SKM-1 treated with dmso at 0.1 percent for 144 hours (cell line): ENCODE results near the gene MYH10.

ENCODE experiments used
- DNase-seq: peaks from one replicate; lab custom pipeline; 2025; ENCODE audit not compliant: unreplicated experiment; lab: John Stamatoyannopoulos, UW

The MYH10 gene

DNA sequence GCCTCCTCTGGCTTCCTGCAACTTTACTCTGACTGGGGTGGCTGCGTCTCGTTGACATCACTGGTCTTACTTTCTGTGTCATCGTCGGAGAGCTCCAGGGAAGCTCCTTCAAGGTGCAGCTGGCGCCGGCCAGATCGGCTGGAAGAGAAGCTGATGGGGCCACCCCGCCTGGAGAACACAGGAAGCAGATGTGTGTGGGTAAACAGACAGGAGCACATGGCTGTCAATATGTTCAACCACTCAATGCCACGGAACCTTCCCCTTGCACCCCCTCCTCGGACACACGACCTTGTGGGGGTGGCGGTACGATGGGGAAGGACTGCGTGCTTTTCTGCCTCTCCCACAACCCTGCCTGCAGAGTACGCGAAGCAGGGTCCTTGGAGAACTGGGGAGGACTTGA, 154.7 kb downstream of the MYH10 start:
- DNase-seq = no peak

DNA sequence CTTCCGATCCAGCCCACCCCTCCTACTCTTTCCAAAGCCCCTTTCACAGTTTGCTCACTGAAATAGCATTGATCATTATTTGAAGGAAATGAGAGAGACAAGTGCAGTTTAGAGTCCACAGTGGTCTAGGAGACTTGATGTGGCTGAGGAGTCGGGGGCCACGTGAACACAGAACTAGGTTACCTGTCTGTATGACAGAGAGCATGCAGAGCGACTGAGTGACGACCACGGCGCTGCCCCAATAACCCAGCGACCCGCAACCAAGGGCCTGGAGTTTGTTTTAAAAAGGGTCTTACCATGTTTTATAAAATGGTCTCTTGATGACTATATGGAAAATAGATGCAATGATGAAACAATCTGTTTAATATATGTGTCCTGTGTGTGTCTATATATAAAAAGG, 155.3 kb downstream of the MYH10 start:
- DNase-seq = no peak

DNA sequence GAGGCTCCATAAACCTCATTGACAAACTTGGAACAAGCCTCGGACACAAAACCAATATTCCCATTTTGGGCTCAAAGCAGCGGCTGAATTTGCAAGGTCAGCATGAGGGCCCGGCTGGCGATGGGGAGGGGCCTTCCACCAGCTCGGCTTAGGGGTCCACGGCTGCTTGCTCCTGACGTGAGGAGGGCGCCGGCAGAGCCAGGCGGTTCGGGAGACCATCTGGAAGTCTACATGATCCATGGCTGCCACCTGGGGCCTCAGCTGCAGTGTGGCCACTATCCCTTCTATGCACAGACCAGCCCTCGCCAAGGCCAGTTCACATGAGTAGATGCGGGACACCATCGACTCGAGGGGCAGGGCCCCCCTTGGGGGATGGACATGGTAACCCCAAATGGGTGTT, 155.7 kb downstream of the MYH10 start:
- DNase-seq = no peak

DNA sequence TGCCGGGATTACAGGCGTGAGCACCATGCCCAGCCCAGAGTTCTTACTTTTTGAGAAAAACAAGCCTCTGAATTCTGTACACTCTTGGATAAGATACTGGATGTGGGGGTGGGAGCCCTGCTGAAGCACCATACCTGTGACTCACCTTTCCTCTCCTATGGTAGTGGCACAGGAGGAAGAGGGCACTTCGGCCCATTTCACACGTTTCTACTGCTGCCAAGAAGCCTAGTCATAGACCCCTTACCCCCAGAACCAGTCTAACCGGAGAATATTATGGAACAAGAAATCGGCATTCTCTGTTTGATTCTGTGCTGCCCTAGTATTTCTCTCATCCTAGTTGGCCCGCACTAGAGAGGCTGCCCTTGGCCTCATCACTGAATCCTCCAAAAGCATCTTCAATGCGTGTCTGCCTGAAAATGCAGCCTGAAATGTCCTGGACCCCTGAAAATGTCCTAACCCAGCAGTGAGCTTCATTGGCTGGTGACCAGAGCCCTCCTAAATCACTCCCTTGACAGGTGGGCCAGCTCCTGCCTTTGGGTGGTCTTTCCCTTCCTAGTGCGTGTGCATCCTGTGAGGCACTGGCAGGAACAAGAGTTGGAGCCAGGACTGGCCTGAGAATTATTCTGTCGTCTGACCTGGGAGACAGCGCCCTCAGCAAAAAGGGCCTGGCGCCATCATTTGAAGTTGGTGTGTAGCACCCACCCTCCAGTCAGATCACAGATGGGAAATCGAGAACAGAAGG, 156.9 kb downstream of the MYH10 start:
- DNase-seq = no peak

DNA sequence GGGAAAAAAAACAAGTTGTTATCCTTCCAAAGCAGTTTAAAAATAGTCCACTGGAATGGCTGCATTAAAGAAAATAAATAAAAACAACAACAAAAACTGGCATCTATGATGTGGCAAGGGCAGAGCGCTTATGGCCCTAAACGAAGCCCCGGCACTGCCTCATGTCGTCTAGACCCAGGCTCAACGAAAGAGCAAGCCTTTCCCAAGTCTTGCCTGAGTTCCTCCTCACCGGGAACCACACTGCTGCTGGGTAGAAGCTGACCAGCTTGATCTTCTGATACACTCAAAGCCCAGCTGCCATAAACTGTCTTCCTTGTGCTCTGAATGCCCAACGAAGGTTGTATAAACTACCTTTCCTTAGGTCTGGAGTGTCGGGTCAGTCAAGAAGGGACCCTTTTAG, 157.9 kb downstream of the MYH10 start:
- DNase-seq = no peak

DNA sequence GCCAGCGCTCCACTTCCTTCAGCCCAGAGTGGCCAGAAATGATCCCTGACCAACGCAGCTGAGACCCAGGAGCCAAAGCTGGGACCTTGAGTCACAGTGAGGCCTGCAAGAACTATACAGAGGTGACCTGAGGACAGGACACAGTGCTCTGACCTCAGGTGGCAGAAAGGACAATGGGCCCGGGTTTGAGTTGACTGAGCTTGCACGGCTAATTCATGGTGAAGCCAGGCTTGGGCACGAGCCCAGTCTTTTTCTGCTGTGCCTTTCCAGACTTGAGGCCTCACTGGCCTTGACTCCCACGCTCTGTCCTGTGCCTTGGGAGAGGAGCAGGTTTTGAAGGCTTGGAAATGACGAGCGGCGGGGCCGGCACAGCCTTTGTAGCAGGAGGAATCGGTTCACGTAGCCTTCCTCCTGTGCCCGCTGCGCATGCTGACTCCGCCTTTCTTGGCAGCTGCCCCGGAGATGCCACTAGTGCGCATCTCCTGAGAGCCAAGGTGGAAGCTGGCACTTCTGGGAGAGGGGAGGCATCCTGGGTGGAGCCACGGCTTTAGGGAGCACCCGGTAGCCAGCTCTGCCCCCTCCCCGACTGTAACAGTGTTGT, 160.0 kb downstream of the MYH10 start:
- no peak for DNase-seq

DNA sequence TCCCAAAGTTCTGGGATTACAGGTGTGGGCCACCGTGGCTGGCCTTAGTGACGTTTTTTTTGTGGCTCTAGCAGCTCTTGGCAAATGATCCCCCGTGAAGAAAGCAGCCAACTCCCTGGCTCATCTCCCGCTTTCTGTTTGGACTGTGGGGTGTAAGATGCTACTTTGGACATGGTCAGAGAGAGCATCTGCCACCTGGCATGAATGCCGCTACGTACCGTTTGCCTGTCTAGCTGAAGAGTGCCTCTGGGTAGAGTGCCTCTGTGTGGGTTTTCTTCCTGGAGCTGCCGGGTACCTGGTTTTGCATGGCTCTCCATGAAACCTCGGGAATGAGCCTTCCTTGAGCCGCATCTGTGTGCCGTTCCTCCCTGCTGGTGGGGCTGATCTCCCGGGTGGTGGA, 160.6 kb downstream of the MYH10 start:
- no peak for DNase-seq

DNA sequence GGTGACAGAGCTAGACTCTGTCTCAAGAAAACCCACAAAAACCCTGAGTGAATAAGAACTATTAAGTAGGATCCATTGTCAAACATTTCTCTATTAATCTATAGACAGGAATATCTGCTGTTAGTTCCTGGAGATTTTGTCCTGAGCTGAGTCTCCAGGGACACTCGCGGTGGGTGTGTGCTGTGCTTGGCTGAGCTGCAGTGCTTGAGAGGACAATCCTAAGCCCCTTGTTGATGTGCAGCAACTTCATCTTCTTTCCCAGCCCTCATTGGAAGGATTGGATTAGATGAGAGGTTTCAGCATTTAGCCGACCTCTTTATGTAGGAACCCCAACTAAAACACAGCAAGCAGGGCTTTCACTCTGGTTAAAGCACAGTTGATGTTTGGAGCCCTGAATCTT, 161.5 kb downstream of the MYH10 start:
- no peak for DNase-seq

DNA sequence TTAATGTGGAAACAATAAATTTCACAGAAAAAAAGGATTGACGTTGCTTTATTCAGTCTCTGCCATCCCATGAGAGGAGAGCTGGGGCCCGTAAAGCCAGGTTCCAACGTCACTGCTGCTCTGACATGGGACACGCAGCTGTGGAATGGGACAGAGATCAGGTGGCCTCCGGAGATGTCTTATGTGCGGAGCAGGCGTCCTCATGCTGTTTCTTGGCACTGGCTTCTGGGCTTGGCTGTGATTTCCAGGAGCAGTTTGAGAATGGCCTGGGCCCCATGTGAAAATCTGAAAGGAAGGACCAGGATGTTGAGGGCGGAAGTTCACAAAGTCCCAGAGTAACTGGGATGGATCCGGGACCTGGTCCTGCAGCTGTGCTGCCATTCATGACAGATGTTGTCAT, 162.4 kb downstream of the MYH10 start:
- no peak for DNase-seq

DNA sequence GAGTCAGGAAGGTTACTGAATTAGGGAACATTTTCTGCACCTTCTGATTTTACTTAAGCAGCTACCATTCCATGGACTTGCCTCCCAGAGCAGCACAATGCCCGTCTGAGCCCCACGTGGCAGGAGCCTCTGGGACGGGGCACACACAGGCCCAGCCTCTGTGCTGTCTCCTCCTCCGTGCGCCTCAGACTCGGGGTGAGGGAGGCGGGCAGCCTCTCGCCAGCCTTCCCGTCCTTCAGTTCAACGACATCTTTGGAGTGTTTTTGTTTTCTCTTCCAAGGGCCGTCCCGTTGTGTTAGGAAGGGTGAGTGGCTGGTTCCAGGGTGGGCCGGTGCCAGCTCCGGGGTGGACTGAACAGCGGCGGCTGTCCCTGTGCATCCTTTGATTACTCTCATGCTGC, 163.0 kb downstream of the MYH10 start:
- DNase-seq = no peak

DNA sequence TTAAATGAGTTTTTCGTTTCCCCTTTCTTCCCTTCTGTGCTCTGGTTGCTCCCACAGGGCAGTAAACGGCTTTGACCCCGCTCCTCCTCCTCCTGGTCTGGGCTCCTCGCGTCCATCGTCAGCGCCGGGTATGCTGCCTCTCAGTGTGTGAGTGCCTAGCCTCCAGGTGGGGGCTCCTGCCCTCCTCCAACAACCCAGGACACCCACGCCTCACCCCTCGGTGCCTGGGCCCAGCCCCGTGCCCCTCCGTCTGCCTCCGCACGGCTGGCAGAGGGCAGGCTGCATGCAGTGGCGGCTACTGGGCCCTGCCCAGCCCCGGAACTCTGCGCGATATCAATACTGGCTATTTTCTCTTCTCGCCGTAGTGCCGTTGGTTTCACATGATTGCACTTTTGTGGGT, 163.7 kb downstream of the MYH10 start:
- no peak for DNase-seq

DNA sequence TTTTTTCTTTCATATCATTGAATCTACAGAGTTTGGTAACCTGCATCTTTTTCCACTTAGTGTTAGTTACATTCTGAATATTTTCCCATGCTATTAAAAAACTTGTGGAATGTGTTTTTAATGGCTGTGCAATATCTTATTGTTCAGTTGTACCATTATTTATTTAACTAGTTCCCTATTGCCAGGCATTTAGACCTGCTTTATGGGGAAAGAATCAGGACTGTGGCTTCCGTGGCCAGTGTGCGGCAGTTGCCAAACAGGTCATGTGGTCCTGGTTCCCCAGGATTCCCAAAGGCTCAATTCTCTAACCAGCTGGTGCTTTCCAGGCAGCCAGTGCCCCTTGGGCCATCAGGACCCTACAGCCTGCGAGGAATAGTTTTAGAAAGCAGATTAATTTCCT, 164.1 kb downstream of the MYH10 start:
- DNase-seq = no peak

DNA sequence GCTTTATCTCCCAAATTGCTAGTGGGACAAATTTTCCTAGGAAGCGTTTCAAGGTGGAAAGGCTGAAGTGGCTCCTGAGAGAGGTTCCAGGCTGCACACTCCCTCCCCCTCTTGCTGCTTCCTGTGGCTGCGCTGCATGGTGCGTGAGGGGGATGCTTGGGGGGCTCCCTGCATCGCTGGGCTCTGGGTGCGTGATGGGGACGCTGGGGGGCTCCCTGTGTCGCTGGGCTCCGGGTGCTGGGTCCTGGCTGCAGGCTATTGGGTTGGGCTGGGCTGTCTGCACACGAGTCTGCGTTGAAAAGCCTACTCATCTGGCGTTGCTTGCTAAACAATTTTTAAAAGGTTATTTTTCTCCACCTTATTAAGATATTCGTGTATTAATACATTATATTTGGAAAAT, 164.8 kb downstream of the MYH10 start:
- no peak for DNase-seq

DNA sequence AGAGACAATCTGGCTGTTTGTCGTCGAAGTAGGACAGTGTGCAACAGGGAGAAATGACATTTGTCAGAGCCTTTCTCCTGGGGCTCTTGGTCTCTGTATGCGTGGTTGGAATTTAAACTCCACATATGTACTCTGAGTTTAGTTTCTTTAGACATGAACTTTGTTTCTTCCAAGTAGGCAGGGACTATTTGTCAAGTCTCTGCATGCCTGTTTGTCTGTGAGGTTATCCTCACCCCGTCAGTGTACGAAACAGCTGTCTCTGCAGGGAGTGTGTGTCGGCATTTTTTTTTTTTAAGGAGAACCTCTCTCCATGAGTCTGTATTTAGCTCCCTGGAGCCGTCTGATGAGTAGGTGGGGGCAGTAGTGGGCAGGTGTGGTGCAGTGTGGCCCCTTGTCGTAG, 165.2 kb downstream of the MYH10 start:
- no peak for DNase-seq

DNA sequence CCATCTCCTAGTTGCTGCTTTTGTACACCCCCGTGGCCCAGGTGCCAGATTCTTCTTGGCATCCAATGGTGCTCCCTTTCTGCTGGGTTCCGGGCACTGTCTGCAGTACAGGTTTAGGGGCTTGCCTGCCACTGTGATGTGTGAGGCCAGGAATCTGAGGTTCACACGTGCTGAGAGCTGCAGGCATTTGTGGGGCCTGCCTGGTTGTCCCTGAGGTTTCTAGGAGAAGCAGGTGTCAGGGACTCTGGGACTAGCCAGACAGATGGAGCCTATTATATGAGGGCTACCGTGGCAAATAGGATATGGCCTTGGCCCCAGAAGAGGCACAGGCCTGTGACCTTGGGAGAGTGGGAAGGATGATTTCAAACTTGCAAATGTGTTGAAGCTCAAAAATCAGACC, 165.6 kb downstream of the MYH10 start:
- DNase-seq = no peak

DNA sequence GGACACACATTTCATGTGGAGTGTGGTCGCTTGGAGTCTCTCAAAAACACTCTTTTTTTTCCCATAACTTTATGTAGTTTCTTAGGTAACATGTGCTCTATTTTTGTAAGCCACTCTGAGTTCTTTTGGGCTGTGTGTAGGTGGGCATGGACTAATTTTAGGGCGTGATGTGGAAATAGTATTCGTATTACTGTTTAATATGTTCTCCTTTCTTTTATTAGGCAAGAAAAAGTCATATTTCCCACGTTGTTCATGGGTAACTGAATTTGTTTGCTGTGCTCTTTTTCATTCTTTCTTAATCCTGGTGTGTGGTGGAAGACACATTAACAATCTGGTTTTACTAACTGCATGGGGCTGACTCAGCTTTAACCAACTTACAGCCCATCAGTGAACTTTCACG, 167.4 kb downstream of the MYH10 start:
- DNase-seq = no peak

DNA sequence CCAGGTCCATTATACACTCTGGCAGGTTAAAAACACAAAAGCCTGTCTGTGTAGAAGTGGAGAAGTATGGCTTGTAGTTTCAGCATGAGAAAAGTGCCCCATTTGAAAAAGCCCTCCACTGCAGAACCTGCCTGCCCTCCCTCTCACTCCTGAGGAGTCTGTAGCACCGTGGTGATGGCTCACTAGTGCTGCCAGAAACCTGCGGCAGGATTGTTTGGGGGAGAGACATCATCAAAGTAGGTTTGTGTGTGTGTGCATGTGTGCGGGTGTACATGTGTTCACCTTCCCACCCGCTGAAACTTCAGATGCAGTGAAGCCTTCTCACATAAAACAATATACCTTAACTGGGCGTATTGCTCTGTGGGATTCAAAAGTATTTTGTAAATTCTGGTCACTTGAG, 168.0 kb downstream of the MYH10 start:
- no peak for DNase-seq

DNA sequence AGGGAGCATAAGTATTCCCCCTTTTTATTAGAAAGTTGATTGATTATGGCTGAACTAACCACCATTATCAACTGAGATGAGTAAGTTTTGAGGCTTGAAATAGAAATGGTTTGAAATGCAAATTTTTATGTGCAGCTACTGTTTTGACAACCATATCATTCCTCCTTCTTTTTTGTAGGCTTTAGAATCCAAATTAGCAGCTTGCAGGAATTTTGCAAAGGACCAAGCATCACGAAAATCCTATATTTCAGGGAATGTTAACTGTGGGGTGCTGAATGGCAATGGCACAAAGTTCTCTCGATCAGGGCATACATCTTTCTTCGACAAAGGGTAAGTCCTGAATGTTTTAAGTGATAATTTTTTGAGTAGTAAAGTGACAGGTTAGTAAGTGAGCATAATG, 170.7 kb downstream of the MYH10 start:
- no peak for DNase-seq

DNA sequence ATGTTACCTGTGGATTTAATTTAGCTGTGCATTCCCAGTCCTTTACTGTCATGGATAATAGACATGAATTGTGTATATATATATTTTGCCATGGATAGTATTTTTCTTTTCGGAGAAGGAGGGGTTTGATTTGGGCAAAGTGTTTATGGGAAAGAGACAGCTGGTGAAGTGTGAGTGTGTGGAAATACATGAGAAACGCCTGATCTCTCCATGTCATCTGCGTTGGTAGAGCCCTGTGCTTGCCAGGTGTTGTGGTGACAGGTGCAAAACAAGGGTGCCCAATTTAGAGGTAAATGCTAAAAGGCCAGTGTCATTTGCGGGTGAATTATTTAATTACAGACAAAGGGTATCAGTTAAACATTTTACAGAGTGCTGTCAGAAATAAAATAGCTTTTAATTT, 171.4 kb downstream of the MYH10 start:
- no peak for DNase-seq

DNA sequence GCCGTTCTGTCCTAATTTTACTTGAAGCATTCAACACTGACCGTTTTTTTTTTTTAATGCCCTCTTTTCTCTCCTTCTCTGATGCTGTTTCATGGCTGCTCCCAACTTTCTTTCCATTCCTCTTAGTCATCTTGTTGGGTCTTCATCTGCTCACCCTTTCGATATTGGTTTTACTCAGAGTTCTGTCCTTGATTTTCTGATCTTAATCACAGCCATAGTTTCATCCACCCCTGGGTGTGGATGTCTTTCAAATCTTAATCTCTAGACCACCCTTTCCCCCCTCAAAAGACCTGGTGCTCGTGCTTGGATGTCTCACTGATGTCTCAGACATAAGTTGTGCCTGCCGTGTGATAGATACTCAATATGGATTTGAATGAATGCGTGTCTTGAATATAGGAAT, 172.4 kb downstream of the MYH10 start:
- no peak for DNase-seq

DNA sequence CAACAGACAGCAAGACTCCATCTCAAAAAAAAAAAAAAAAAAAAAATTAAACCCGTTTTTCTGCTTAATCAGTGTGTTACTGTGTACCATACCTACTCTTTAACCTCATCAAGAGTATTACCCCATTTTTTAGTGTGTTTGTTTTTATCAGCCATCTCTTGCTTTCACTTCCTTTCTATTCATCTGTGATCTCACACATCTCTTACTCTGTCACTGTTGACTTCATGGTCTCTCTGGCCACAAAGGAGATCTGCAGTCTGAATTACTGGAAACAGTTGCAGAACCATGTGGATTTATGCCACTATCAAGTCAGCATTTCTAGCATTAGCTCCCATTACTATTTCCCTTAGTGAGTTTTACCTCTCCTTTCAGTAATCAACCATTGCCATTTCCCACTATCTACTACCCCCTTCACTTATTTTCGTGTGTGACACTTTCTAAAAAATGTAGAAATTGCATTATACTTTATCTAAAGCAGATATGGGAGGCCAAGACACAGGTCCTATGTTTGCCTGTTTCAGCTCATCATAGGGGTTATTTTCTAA, 174.8 kb downstream of the MYH10 start:
- DNase-seq = no peak

DNA sequence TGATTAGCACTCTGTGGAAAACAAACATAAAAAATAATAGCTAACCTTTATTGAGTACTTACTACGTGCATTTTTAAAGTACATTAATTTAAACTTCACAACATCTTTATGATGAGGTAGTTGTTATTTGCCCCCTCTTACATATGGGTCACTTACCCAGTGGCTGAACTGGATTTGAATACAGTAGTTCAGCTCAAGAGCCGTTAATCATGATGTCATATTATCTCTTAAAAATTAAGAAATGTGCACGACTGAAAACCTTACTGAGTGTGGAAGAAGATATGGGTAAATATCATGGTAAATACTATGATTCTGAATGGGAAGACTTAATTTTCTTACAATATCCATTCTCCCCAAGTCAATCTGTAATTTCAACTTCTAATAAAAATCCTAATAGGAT, 177.2 kb downstream of the MYH10 start:
- no peak for DNase-seq
